ENCODE measurements around the gene SRGAP2B. TPM values are rescaled to one million over a fixed set of nuclear protein-coding genes. Genes with fewer than 3 reads are reported as not detected.
A peak's percentile ranks its signal among the peaks of the same experiment; 100 is the strongest.
"Not testable (repeated sequence)": the region's sequence is repeated elsewhere in the genome, so short reads cannot be mapped to it uniquely, and the experiment has no call there.

SRGAP2B gene
- total and polyA plus RNA-seq, 2 donors (not counting 3 experiments of a cell fraction or from before 2014, with no cell fraction given): 13.4 to 75.2 TPM

DNA sequence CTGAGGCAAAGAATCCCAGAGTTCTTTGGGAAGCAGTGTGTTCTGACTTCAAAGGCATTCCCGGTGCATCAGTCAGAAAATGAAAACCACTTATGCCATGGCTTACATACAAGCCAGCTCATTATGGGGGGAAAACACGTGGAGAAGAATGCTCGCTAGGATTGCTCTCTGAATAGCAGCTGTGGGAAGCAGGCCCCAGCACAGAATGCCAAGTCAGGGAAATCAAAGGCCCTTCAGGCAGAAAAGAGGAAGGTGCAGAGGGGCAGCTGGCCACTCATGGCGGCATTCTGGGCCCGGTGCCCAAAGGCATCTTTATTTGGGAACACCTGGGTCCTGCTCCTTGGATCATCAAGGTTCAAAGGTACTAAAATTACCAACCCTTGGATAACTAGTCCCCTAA lies 184.4 kb downstream of the SRGAP2B start:
- POLR2A ChIA-PET; H3K79me2 ChIP-seq (ENCODE audit: control insufficient read depth, insufficient read depth, low read length); DNase-seq (ENCODE audit: low read depth, low spot score); H2AFZ ChIP-seq (ENCODE audit: low read depth, low read length); H3K4me2 ChIP-seq (ENCODE audit: insufficient read depth, low read length); H3K9me1 ChIP-seq (replicated peaks; ENCODE audit: control insufficient read depth, extremely low read depth, insufficient read depth, low read length); H3K27ac ChIP-seq (ENCODE audit: insufficient read depth, low read depth, low read length); H3K9ac ChIP-seq (replicated peaks; ENCODE audit: extremely low read depth, insufficient read depth, low read length); H3K27me3 ChIP-seq (ENCODE audit: control insufficient read depth in 2 of 2, insufficient read depth in 2 of 2, low read length in 2 of 2); H3K9me3 ChIP-seq (replicated peaks; ENCODE audit: control insufficient read depth, insufficient read depth, low read length); intact Hi-C loops (cut with micrococcal nuclease); FAIRE-seq; H3K4me1 ChIP-seq (ENCODE audit: control insufficient read depth, extremely low read depth, insufficient read depth, low read length); H3K4me3 ChIP-seq (replicated peaks in 1 of 3; ENCODE audit: insufficient read depth in 1 of 3, low read depth in 1 of 3, low read length in 3 of 3); H3K36me3 ChIP-seq (ENCODE audit: control insufficient read depth in 2 of 2, extremely low read depth in 1 of 2, insufficient read depth in 2 of 2, low read length in 2 of 2); CTCF ChIA-PET; dilution Hi-C loops (cut with MboI; ENCODE audit: extremely low pct_ligation_motif_present, low sequenced_read_pairs); H4K20me1 ChIP-seq (replicated peaks; ENCODE audit: control insufficient read depth, extremely low read depth, insufficient read depth, low read length): not testable (repeated sequence)
- TSS peak; percentile 10 for BruUV-seq (replicated peaks)

DNA sequence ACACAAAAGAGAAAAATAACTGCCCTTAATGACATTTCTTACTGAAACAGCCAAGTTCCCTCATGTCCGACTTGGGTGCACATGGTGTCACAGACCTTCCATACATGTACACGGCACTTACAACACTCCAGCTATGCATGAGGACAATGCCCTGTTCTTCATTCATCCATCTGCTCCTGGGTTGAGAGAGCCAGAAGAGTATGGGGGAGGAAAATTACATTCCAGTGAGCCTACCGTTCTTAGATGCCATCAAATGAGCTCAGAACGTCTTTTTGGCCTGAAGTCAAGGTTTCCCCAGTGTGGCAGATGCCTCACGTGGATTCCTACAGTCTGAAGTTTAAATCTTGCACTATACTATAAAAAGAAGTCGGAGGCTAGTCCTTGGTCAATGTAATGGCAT lies 194.3 kb downstream of the SRGAP2B start:
- H3K4me2 ChIP-seq (ENCODE audit: insufficient read depth, low read length); H3K27me3 ChIP-seq (ENCODE audit: control insufficient read depth in 2 of 2, insufficient read depth in 2 of 2, low read length in 2 of 2); H3K9ac ChIP-seq (replicated peaks; ENCODE audit: extremely low read depth, insufficient read depth, low read length); H3K79me2 ChIP-seq (ENCODE audit: control insufficient read depth, insufficient read depth, low read length); H3K36me3 ChIP-seq (ENCODE audit: control insufficient read depth in 2 of 2, extremely low read depth in 1 of 2, insufficient read depth in 2 of 2, low read length in 2 of 2); FAIRE-seq; H2AFZ ChIP-seq (ENCODE audit: low read depth, low read length); DNase-seq (ENCODE audit: low read depth, low spot score); H4K20me1 ChIP-seq (replicated peaks; ENCODE audit: control insufficient read depth, extremely low read depth, insufficient read depth, low read length); H3K27ac ChIP-seq (ENCODE audit: insufficient read depth, low read depth, low read length); BruUV-seq (replicated peaks); H3K9me1 ChIP-seq (replicated peaks; ENCODE audit: control insufficient read depth, extremely low read depth, insufficient read depth, low read length); POLR2A ChIA-PET; intact Hi-C loops (cut with micrococcal nuclease); H3K4me3 ChIP-seq (replicated peaks in 1 of 3; ENCODE audit: insufficient read depth in 1 of 3, low read depth in 1 of 3, low read length in 3 of 3); H3K9me3 ChIP-seq (replicated peaks; ENCODE audit: control insufficient read depth, insufficient read depth, low read length); dilution Hi-C loops (cut with MboI; ENCODE audit: extremely low pct_ligation_motif_present, low sequenced_read_pairs); H3K4me1 ChIP-seq (ENCODE audit: control insufficient read depth, extremely low read depth, insufficient read depth, low read length); CTCF ChIA-PET: not testable (repeated sequence)

DNA sequence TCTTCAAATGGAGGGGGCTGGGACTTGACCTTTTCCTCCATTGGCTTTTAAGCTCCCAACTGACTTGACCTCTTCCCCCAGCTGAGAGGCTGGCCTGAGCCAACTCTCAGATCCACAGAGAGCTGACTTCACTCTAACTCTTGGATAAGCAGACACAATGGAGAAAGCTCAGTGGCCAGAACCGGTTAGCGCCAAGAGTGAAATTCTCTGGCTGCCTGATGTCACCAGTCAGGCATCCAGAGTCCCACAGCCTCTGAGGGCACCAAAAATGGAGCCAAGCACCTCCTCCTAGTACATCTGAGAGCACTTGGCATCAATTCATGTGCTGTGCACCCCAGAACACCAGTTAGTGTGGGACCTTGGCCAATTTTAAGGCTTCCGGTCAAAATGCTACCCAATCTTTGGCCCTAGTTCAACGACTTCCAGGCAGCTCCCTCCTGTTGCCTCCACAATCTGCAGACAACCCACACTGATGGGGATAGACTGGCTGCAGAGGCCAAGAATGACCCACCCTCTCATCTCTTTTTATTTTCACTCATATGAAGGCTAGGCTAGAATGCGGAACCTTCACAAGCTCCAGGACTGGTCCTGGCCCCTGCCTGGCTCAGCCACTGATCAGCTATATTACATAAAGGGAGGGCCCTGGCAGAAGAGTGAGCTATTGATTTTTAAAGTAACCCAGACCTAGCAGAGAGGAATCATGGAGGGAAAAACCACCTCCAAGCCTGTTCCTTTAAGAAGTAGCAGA lies 200.5 kb downstream of the SRGAP2B start:
- H3K27me3 ChIP-seq (ENCODE audit: control insufficient read depth in 2 of 2, insufficient read depth in 2 of 2, low read length in 2 of 2); dilution Hi-C loops (cut with MboI; ENCODE audit: extremely low pct_ligation_motif_present, low sequenced_read_pairs); H3K4me1 ChIP-seq (ENCODE audit: control insufficient read depth, extremely low read depth, insufficient read depth, low read length); H3K27ac ChIP-seq (ENCODE audit: insufficient read depth, low read depth, low read length); FAIRE-seq; H3K4me2 ChIP-seq (ENCODE audit: insufficient read depth, low read length); H2AFZ ChIP-seq (ENCODE audit: low read depth, low read length); POLR2A ChIA-PET; CTCF ChIA-PET; intact Hi-C loops (cut with micrococcal nuclease); H3K9me3 ChIP-seq (replicated peaks; ENCODE audit: control insufficient read depth, insufficient read depth, low read length); BruUV-seq (replicated peaks); H3K9me1 ChIP-seq (replicated peaks; ENCODE audit: control insufficient read depth, extremely low read depth, insufficient read depth, low read length); DNase-seq (ENCODE audit: low read depth, low spot score); H3K9ac ChIP-seq (replicated peaks; ENCODE audit: extremely low read depth, insufficient read depth, low read length); H3K4me3 ChIP-seq (replicated peaks in 1 of 3; ENCODE audit: insufficient read depth in 1 of 3, low read depth in 1 of 3, low read length in 3 of 3); H3K79me2 ChIP-seq (ENCODE audit: control insufficient read depth, insufficient read depth, low read length); H4K20me1 ChIP-seq (replicated peaks; ENCODE audit: control insufficient read depth, extremely low read depth, insufficient read depth, low read length); H3K36me3 ChIP-seq (ENCODE audit: control insufficient read depth in 2 of 2, extremely low read depth in 1 of 2, insufficient read depth in 2 of 2, low read length in 2 of 2): not testable (repeated sequence)

DNA sequence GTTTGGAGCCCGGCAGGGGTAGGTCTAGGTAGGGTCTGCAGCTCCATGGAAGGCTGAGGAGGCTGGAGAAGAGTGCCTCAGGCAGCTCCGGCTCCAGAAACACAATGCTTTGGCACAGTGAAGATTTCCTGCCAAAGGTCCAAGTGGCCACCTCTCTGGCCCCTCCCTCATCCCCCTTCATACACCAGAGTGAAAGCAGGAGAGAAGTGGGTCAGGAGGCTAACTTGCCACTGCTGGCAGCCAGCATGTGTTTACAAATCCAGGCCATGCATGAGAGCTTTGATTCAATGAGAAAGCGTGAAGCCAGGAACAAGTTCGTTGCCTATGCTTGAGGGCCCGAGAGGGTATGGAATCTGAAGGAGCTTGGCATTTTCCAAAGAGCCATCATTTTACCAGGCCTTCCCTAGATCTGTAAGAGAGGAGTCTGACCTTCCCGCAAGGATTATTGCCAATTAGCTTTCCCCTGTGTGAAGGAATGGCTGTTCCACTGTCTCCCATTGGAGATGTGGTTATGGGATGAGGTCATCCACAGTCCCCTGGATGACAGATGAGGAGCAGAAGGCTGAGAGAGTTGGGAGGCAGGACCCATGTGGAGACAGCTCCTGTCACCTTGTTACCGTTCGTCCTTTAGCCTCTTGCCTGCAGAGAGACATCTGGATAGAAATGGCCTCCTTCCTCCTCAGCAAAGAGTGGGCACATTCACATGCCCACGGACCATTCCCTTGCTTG lies 201.3 kb downstream of the SRGAP2B start:
- H3K27me3 ChIP-seq (ENCODE audit: control insufficient read depth in 2 of 2, insufficient read depth in 2 of 2, low read length in 2 of 2); intact Hi-C loops (cut with micrococcal nuclease); H3K4me3 ChIP-seq (replicated peaks in 1 of 3; ENCODE audit: insufficient read depth in 1 of 3, low read depth in 1 of 3, low read length in 3 of 3); H3K9me1 ChIP-seq (replicated peaks; ENCODE audit: control insufficient read depth, extremely low read depth, insufficient read depth, low read length); dilution Hi-C loops (cut with MboI; ENCODE audit: extremely low pct_ligation_motif_present, low sequenced_read_pairs); DNase-seq (ENCODE audit: low read depth, low spot score); H3K4me2 ChIP-seq (ENCODE audit: insufficient read depth, low read length); POLR2A ChIA-PET; H3K36me3 ChIP-seq (ENCODE audit: control insufficient read depth in 2 of 2, extremely low read depth in 1 of 2, insufficient read depth in 2 of 2, low read length in 2 of 2); H3K79me2 ChIP-seq (ENCODE audit: control insufficient read depth, insufficient read depth, low read length); CTCF ChIA-PET; H4K20me1 ChIP-seq (replicated peaks; ENCODE audit: control insufficient read depth, extremely low read depth, insufficient read depth, low read length); BruUV-seq (replicated peaks); H3K9me3 ChIP-seq (replicated peaks; ENCODE audit: control insufficient read depth, insufficient read depth, low read length); H3K27ac ChIP-seq (ENCODE audit: insufficient read depth, low read depth, low read length); H3K9ac ChIP-seq (replicated peaks; ENCODE audit: extremely low read depth, insufficient read depth, low read length); H2AFZ ChIP-seq (ENCODE audit: low read depth, low read length); FAIRE-seq; H3K4me1 ChIP-seq (ENCODE audit: control insufficient read depth, extremely low read depth, insufficient read depth, low read length): not testable (repeated sequence)

Data from endothelial cell of umbilical vein (primary cell).